GM19438 (cell line): ENCODE data around the gene HSD17B8.

Experiments
- ATAC-seq: cut with Tn5 transposase; IDR thresholded peaks from one replicate; pipeline ENCODE4 v1.9.1; 2021; ENCODE audit warnings: low read depth; ENCODE audit not compliant: unreplicated experiment

The HSD17B8 gene

GRCh38 chr6:33235221-33235634 lies 30.8 kb downstream of the HSD17B8 start:
- ATAC-seq, result no peak

- ATAC-seq, result no peak
These were observed 31.9 kb downstream of the HSD17B8 start for GRCh38 chr6:33236328-33236727.

- no peak for ATAC-seq
These were observed 32.4 kb downstream of the HSD17B8 start for GRCh38 chr6:33236852-33237251.

- no peak for ATAC-seq
These were observed 33.3 kb downstream of the HSD17B8 start for GRCh38 chr6:33237741-33238140.

GRCh38 chr6:33241968-33242367 lies 37.5 kb downstream of the HSD17B8 start:
- ATAC-seq, result no peak

GRCh38 chr6:33243476-33243875 lies 39.0 kb downstream of the HSD17B8 start:
- no peak for ATAC-seq

GRCh38 chr6:33247977-33248642 lies 43.7 kb downstream of the HSD17B8 start:
- no peak for ATAC-seq

- no peak for ATAC-seq
These were observed 44.1 kb downstream of the HSD17B8 start for GRCh38 chr6:33248643-33248931.

GRCh38 chr6:33248932-33249731 lies 44.7 kb downstream of the HSD17B8 start:
- peak; percentile 86 for ATAC-seq

GRCh38 chr6:33249732-33250630 lies 45.5 kb downstream of the HSD17B8 start:
- ATAC-seq, result no peak

GRCh38 chr6:33250731-33251130 lies 46.3 kb downstream of the HSD17B8 start:
- no peak for ATAC-seq

- no peak for ATAC-seq
These were observed 47.0 kb downstream of the HSD17B8 start for GRCh38 chr6:33251395-33252012.

GRCh38 chr6:33252759-33253158 lies 48.3 kb downstream of the HSD17B8 start:
- ATAC-seq, result no peak

- ATAC-seq, result no peak
These were observed 50.1 kb downstream of the HSD17B8 start for GRCh38 chr6:33254591-33254990.
